ENCODE measurements around the gene DNASE1.

Gene DNASE1

GRCh38 chr16:3625911-3626732 is 28.4 kb upstream of the DNASE1 start:
- no peak for TF ChIP-seq CTCF (IDR thresholded peaks at IDR 0.05)
- Histone ChIP-seq H3K27ac (no peak overlapping the region), H3K9me3 (ENCODE audit: control insufficient read depth, low read length) (no peaks in the 10 kb centered on the region), H3K27me3 (ENCODE audit: control insufficient read depth, insufficient read depth, low read length) (no peaks in the 10 kb centered on the region), H3K4me3 (ENCODE audit: low read depth, low read length) (no peak overlapping the region), H3K4me2 (ENCODE audit: low read length) (no peak overlapping the region), H3K4me1 (no peaks in the 10 kb centered on the region), H3K9ac (no peak overlapping the region), H2AFZ (no peak overlapping the region), H3K36me3 (ENCODE audit: control insufficient read depth, insufficient read depth, low read length) (no peaks in the 10 kb centered on the region), H3K79me2 (peaks cover 2% of the 10 kb centered on the region)

DNA sequence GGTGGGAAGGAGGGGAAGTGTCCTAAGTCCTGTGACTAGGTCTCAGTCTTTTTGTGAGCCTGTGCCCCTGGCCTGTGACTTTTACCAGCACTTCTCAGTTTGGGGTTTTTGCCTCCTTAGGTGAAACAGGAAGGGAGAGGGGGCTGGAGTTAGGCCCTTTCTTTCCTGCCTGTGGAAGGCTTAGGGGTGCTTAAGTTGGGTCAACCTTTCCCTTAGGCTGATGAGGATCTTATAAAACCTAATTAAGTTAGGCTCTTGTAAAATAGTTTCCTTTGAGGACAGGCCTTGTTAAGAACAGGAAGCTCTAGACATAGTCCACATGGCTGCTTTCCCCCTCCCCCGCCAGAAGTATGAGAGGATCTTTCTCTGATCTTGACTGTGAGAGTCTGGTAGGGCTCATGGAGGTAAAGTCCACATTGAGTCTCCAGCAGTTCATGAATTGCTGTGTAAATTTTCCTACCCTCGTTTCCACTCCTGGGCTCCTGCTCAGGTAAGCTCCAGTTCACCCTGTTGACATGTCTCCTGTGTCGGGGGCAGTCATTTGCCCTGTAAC is 17.0 kb upstream of the DNASE1 start:
- Histone ChIP-seq H3K27ac (no peak overlapping the region), H3K27me3 (ENCODE audit: control insufficient read depth, insufficient read depth, low read length) (no peaks in the 10 kb centered on the region), H3K4me2 (ENCODE audit: low read length) (no peak overlapping the region), H3K79me2 (peaks cover 14% of the 10 kb centered on the region), H3K9me3 (ENCODE audit: control insufficient read depth, low read length) (no peaks in the 10 kb centered on the region), H3K4me1 (no peaks in the 10 kb centered on the region), H3K36me3 (ENCODE audit: control insufficient read depth, insufficient read depth, low read length) (no peaks in the 10 kb centered on the region), H2AFZ (no peak overlapping the region), H3K9ac (no peak overlapping the region), H3K4me3 (ENCODE audit: low read depth, low read length) (no peak overlapping the region)
- no peak for TF ChIP-seq CTCF (IDR thresholded peaks at IDR 0.05)

GRCh38 chr16:3638916-3639644 is 15.4 kb upstream of the DNASE1 start:
- Histone ChIP-seq H2AFZ (no peak overlapping the region), H3K79me2 (peaks cover 10% of the 10 kb centered on the region), H3K27me3 (ENCODE audit: control insufficient read depth, insufficient read depth, low read length) (no peaks in the 10 kb centered on the region), H3K4me1 (no peaks in the 10 kb centered on the region), H3K27ac (no peak overlapping the region), H3K36me3 (ENCODE audit: control insufficient read depth, insufficient read depth, low read length) (no peaks in the 10 kb centered on the region), H3K9ac (no peak overlapping the region), H3K4me2 (ENCODE audit: low read length) (no peak overlapping the region), H3K9me3 (ENCODE audit: control insufficient read depth, low read length) (no peaks in the 10 kb centered on the region), H3K4me3 (ENCODE audit: low read depth, low read length) (no peak overlapping the region)
- TF ChIP-seq CTCF (IDR thresholded peaks at IDR 0.05), result no peak

DNA sequence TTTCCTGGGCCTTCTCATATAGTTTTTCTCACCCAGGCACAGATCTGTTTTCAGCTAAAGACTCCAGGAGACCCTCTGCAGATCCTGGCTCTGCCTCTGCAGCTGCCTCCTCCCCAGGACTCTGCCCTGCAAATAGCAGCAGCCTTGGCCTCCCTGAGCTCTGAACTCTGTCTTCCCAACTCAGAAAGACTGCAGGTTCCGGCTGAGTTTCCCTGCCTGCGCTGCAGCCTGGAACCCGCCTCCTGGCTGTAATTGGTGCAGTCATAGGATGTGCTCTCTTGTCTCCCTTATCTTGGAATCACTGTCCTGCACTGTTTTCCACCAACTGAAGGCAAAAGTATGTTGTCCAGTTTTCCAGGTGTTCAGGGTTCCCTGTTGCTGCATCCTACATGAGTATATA is 14.3 kb upstream of the DNASE1 start:
- Histone ChIP-seq H3K27ac (no peak overlapping the region), H3K4me3 (ENCODE audit: low read depth, low read length) (no peak overlapping the region), H3K9ac (no peak overlapping the region), H3K4me1 (no peaks in the 10 kb centered on the region), H3K9me3 (ENCODE audit: control insufficient read depth, low read length) (no peaks in the 10 kb centered on the region), H3K79me2 (peaks cover 2% of the 10 kb centered on the region), H3K4me2 (ENCODE audit: low read length) (no peak overlapping the region), H2AFZ (no peak overlapping the region), H3K36me3 (ENCODE audit: control insufficient read depth, insufficient read depth, low read length) (no peaks in the 10 kb centered on the region), H3K27me3 (ENCODE audit: control insufficient read depth, insufficient read depth, low read length) (no peaks in the 10 kb centered on the region)
- no peak for TF ChIP-seq CTCF (IDR thresholded peaks at IDR 0.05)
